ENCODE data around the gene KLHDC9.

Gene KLHDC9

GRCh38 chr1:161138431-161138830 is 40.3 kb downstream of the KLHDC9 start:
- TF ChIP-seq REST (IDR thresholded peaks at IDR 0.05; ENCODE audit: insufficient read depth in 1 of 2, low read depth in 2 of 2, low read length in 2 of 2) (no peak), SIN3A (IDR thresholded peaks at IDR 0.05; ENCODE audit: borderline replicate concordance, insufficient read depth, low read length) (no peak), TAF1 (IDR thresholded peaks at IDR 0.05; ENCODE audit: borderline replicate concordance, insufficient read depth, low read length) (no peak), FOXP2 (optimal IDR thresholded peaks at IDR 0.05; ENCODE audit: borderline replicate concordance, extremely low read depth, extremely low read length, insufficient read depth) (no peak), POLR2AphosphoS5 (IDR thresholded peaks at IDR 0.05; ENCODE audit: low read depth, low read length) (no peak)

DNA sequence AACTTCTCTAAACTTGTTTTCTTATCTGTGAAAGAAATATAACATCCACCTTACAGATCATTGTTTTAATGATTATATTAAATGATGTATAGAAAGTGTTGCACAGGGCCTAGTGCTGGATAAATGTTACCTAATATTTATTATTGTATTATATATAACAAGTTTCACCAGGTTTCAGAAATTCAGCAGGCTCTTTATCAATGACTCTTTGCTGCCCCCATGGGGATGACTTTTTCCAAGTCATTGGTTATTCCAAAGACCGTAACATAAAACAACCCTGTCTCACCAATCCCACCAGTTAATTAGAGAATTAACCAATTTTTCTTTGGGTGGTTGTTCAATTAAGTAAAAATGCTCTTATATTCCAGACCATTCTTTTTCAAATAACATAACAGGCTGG is 41.6 kb downstream of the KLHDC9 start:
- no peak for TF ChIP-seq SIN3A (IDR thresholded peaks at IDR 0.05; ENCODE audit: borderline replicate concordance, insufficient read depth, low read length)
- no peak for TF ChIP-seq POLR2AphosphoS5 (IDR thresholded peaks at IDR 0.05; ENCODE audit: low read depth, low read length)
- no peak for TF ChIP-seq FOXP2 (optimal IDR thresholded peaks at IDR 0.05; ENCODE audit: borderline replicate concordance, extremely low read depth, extremely low read length, insufficient read depth)
- TF ChIP-seq REST (IDR thresholded peaks at IDR 0.05; ENCODE audit: insufficient read depth in 1 of 2, low read depth in 2 of 2, low read length in 2 of 2), result no peak
- no peak for TF ChIP-seq TAF1 (IDR thresholded peaks at IDR 0.05; ENCODE audit: borderline replicate concordance, insufficient read depth, low read length)

GRCh38 chr1:161140755-161141400 is 42.7 kb downstream of the KLHDC9 start:
- TF ChIP-seq REST (IDR thresholded peaks at IDR 0.05; ENCODE audit: insufficient read depth in 1 of 2, low read depth in 2 of 2, low read length in 2 of 2) (no peak), FOXP2 (optimal IDR thresholded peaks at IDR 0.05; ENCODE audit: borderline replicate concordance, extremely low read depth, extremely low read length, insufficient read depth) (no peak), SIN3A (IDR thresholded peaks at IDR 0.05; ENCODE audit: borderline replicate concordance, insufficient read depth, low read length) (no peak), TAF1 (IDR thresholded peaks at IDR 0.05; ENCODE audit: borderline replicate concordance, insufficient read depth, low read length) (no peak), POLR2AphosphoS5 (IDR thresholded peaks at IDR 0.05; ENCODE audit: low read depth, low read length) (no peak)

DNA sequence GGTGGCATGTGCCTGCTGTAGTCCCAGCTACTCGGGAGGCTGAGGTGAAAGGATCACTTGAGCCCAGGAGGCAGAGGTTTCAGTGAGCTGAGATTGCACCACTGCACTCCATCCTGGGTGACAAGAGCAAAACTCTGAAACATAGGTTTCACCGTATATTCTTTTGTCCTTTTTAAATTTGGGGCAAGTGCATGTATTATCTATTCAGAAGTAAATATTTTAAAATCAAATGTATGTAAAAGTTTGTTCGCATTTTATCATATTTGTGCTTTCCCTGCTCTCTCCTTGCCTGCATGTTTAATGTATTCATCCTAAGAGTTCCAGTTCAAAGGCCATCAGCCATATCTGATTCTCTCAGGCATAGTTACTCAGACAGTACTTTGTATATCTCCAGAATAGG is 47.7 kb downstream of the KLHDC9 start:
- TF ChIP-seq POLR2AphosphoS5 (IDR thresholded peaks at IDR 0.05; ENCODE audit: low read depth, low read length) (no peak), FOXP2 (optimal IDR thresholded peaks at IDR 0.05; ENCODE audit: borderline replicate concordance, extremely low read depth, extremely low read length, insufficient read depth) (no peak), TAF1 (IDR thresholded peaks at IDR 0.05; ENCODE audit: borderline replicate concordance, insufficient read depth, low read length) (no peak), SIN3A (IDR thresholded peaks at IDR 0.05; ENCODE audit: borderline replicate concordance, insufficient read depth, low read length) (no peak), REST (IDR thresholded peaks at IDR 0.05; ENCODE audit: insufficient read depth in 1 of 2, low read depth in 2 of 2, low read length in 2 of 2) (no peak)

Measured in PFSK-1 (cell line).